Hematopoietic multipotent progenitor cell (in vitro differentiated cells): ENCODE measurements around the gene UGDH. TPM values are rescaled to one million over a fixed set of nuclear protein-coding genes. Genes with fewer than 3 reads are reported as not detected.
A peak's percentile ranks its signal among the peaks of the same experiment; 100 is the strongest.
"Not testable (repeated sequence)": the region's sequence is repeated elsewhere in the genome, so short reads cannot be mapped to it uniquely, and the experiment has no call there.

Source experiments
- DNase-seq, 3 donors: peaks; one replicate each; pipeline ENCODE4 v3.0.0-alpha.2; 2011 to 2015; ENCODE audit warnings: low read depth in 2 of 3, low spot score in 2 of 3
- total RNA-seq: library from RNA; depleted of rRNA; stranded (reverse); fragments of >200 nt; gene quantifications from one replicate; pipeline ENCODE4 v1.2.3, GENCODE V29; 2012

The UGDH gene
- total RNA-seq, 1 donor = 7.5 TPM

DNA sequence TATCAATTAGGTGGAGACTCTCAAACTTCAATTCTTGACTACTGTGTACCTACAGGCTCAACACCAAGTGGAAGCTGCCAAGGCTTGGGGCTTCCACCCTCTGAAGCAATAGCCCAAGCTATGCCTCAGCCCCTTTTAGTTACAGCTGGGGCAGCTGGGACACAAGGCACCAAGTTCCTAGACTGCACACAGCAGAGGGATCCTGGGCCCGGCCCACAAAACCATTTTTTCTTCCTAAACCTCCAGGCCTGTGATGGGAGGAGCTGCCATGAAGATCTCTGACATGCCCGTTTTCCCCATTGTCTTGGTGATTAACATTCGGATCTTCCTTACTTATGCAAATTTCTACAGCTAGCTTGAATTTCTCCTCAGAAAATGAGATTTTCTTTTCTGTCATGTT lies 3.4 kb upstream of the UGDH start:
- DNase-seq = no peak

DNA sequence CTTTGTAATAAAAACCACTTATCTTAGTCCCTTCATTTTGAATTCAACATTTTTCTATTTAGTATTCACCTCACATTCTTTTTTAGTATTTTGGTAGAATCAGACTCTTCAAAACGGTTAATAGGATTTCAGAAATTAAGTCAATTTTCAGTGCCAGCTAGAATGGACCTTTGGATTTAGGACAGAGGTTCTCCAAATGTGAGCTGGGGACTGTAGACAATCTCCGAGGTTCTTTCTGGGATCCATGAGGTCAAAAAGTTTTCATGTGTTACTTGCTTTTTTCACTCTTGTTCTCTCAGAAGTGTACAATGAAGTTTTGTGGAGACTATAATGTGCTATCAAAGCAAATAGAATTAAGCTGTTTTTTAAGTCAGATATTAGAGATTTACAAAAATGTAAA lies 2.3 kb upstream of the UGDH start:
- no peak for DNase-seq

- DNase-seq = peak in 1 of 3 donors; percentile 12
Measured at GRCh38 chr4:39528061-39528465, 824 bp upstream of the UGDH start.

GRCh38 chr4:39526765-39527295 lies 409 bp downstream of the UGDH start:
- peak in 1 of 3 donors; percentile 21 for DNase-seq

DNA sequence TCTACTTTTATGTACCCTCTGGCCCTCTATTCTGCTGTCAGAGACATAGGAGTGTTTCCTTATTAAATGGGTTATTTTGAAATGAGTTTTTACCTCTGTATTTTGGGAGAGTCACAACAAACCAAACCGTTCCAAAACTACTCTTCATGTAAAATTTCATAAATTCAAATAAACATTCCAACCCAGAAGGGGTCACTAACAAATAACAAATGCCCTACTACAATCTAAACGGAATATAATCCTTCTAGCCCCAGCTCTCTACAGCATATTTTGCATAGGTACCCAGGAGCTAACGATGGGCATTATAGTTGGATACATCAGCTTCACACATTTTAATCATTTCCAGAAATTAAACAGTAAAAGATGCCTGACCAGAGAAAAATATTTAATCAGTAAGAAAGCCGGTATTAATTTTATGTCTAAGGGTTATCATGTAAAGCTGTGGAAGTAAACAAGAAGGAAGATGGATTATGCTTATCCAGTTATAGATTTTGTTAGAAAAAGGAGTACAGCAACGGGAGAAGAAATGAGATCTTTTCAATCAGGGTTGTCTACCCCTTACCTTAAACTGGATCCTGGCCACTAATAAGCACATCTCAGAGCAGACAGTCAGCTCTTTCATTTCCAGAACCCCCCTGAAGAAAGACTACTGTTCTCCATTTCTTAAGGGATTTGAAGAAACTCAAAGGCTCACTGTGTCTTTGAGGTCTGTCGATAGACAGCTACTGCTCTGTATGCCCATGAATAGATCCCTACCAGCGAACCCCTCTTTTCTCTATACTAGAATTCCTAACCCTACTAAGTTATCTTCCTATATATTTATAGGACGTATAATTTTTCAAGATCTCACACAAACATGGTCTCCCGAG lies 1.2 kb downstream of the UGDH start:
- DNase-seq = no peak

DNA sequence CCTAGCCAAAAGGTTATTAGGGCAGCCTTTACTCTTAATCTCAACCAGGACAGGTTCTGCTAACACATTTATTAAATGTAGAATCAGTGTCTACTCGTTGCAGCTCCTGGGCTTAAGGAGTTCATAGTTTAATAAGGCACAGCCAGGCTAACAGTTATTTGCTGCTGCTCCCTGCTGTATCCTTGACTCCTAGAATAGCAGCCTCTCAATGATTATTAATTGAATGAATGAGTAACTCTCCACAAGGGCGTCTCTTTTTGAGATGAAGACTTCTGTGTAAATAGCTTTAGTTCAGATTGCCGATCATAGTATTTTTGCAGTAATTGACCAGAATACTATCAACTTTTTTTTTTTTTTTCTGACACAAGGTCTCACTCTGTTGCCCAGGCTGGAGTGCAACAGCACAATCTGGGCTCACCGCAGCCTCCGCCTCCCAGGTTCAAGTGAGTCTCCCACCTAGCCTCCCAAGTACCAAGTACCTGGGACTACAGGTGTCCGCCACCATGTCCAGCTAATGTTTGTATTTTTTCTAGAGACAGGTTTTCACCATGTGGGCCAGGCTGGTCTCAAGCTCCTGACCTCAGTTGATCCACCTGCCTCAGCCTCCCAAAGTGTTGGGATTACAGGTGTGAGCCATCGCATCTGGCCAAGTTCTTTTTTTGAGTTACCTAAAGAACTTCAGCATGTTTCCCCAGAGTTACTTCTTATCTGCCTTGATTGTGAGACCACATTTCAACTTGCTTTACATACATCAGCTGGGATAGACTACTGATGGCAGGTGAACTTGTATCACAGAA lies 2.9 kb downstream of the UGDH start:
- DNase-seq = no peak

GRCh38 chr4:39522068-39522467 lies 5.2 kb downstream of the UGDH start:
- DNase-seq = no peak

DNA sequence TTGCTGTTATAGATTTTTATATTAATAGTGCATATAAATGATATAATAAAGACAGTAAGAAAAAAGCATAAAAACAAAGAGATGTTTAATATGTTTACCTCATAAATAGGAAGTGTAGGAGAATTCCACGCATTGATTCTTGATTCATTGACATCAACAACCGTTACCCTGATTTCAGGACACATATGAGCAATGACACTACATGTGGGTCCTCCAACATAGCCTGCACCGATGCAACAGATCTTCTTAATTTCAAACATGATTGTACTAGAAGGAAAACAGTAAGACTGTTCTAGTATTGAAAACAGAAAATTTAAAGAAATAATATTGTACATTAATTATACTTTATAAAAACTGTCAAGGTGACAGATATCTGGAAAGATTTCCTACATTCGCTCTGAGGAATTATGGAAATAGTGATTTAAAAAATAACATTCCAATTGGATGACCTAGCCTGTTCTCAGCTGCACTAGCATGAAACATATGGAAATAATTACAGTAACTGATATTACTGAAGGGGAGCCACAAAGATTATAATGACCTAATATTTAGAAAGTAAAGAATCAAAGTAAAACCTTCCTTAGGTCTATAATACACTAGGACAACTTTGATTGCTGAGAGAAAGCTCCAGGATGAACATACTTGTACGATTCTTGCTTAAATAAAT lies 5.9 kb downstream of the UGDH start:
- DNase-seq = no peak

GRCh38 chr4:39518484-39518883 lies 8.8 kb downstream of the UGDH start:
- no peak for DNase-seq

DNA sequence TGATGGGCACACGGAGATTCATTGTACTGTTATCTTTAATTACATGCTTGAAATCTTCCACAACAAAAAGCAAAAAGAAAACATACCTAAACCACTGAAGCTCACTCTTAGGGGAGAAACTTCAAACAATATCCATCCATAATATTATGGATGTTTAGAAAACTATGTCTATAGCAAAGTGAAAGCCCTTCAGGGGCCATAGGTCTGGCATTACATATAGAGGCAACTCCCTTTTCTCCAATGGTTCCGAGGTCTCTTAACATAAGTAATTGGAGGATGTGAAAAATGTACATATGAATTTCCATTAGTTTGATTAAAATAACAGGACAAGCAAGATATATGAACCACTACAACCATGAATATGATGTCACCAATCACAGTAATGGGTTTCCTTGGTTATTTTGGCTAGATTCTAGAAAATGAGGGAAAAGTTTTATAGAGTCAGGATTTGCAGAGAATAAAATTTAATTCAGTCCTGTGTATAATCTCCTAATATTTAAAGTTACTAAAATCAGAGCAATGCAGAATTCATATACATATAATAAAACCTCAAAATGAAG lies 10.8 kb downstream of the UGDH start:
- DNase-seq = no peak

- not testable (repeated sequence) for DNase-seq
Measured at GRCh38 chr4:39515669-39516401, 11.4 kb downstream of the UGDH start.

- DNase-seq = no peak
Measured at GRCh38 chr4:39514888-39515401, 12.3 kb downstream of the UGDH start.

- DNase-seq = not testable (repeated sequence)
Measured at GRCh38 chr4:39514266-39514665, 13.0 kb downstream of the UGDH start.

DNA sequence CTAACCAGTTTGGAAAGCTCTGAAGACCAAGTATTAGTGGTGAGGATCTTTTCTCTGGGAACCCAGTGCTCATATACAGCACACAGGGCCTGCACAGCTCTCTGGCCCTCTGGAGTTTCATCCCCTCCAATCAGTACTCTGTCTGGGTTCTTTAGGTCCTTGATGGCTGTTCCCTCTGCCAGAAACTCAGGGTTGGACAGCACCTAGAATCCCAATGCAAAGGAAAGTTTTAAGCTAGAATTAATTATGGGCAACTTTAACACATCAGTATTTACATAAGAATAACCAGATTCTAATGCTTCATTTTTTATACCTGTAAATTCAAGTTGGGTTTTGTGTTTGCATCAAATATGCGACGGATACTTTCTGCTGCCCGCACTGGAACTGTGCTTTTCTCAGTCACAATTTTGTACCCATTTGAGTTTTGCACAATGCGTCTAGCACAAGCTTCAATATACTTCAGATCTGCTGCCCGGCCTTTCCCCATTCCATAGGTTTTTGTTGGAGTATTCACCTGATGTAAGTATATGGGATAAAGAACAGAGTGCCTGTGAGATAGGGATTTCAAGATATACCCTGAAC lies 16.8 kb downstream of the UGDH start:
- DNase-seq = no peak

DNA sequence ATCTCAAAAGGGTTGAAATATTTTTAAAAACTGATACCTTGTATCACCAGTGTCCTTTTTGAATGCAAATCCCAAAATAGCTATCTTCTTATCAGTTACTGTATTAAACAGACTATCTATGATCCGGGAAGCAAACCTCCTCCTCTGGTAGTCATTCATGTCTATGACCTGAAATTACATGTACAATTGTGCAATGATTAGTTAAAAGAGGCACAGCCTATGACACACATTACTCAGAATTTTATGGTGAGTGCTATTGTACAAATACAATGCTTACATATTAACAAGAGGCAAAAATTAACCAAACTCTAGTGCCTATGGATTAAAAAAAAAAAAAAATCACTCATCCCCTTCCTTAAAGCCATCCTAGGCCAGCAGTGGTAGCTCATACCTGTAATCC lies 21.7 kb downstream of the UGDH start:
- DNase-seq = no peak

DNA sequence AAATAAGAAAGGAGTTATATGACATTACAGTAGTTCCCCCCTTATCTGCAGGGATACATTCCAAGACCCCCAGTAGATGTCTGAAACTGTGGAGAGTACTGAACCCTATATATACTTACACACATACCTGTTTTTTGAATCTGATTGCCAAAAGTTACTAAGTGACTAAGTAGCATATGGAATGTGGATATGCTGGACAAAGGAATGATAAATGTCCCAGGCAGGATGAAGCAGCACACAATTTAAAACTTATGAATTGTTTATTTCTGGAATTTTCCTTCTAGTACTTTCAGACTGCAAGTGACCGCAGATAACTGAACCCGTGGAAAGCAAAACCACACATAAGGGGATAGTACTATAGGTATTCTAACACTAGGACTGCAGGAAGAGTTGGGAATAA lies 22.7 kb downstream of the UGDH start:
- DNase-seq = no peak

- DNase-seq = not testable (repeated sequence)
Measured at GRCh38 chr4:39502664-39503035, 24.6 kb downstream of the UGDH start.

- DNase-seq = no peak
Measured at GRCh38 chr4:39502019-39502663, 25.1 kb downstream of the UGDH start.

- no peak for DNase-seq
Measured at GRCh38 chr4:39498727-39499020, 28.6 kb downstream of the UGDH start.
